HUES64 (cell line): ENCODE measurements around the gene TBXAS1.

ENCODE experiments used
- H3K27ac ChIP-seq: 2 replicates; pipeline ENCODE4 v1.7.0; 2013; ENCODE audit warnings: low read depth, low read length, inconsistent platforms
- H3K27me3 ChIP-seq: 2 replicates; pipeline ENCODE4 v1.6.1; 2013; ENCODE audit warnings: mild to moderate bottlenecking, low read length; ENCODE audit not compliant: insufficient read depth
- H3K36me3 ChIP-seq: 2 replicates; pipeline ENCODE4 v1.6.1; 2013; ENCODE audit warnings: mild to moderate bottlenecking, low read length; ENCODE audit not compliant: insufficient read depth
- H3K4me1 ChIP-seq: 2 replicates; pipeline ENCODE4 v1.6.1; 2013; ENCODE audit warnings: mild to moderate bottlenecking, low read length, moderate library complexity; ENCODE audit not compliant: insufficient read depth
- H3K4me3 ChIP-seq: 2 replicates; pipeline ENCODE4 v1.5.1; 2013; ENCODE audit warnings: mild to moderate bottlenecking, low read length, moderate library complexity
- H3K9ac ChIP-seq: 2 replicates; pipeline ENCODE4 v1.6.1; 2013; ENCODE audit warnings: mild to moderate bottlenecking, low read depth, low read length
- H3K9me3 ChIP-seq: 2 replicates; pipeline ENCODE4 v1.6.1; 2013; ENCODE audit warnings: low read depth, low read length; ENCODE audit not compliant: insufficient read depth
- WGBS: fragments of 150-250, 120-280 bp; methylation state at CpG from one replicate; pipeline ENCODE4 v1.1.7; 2013; ENCODE audit warnings: missing lambda C conversion rate; 5-methylcytosine and 5-hydroxymethylcytosine counted together

TBXAS1 gene

DNA sequence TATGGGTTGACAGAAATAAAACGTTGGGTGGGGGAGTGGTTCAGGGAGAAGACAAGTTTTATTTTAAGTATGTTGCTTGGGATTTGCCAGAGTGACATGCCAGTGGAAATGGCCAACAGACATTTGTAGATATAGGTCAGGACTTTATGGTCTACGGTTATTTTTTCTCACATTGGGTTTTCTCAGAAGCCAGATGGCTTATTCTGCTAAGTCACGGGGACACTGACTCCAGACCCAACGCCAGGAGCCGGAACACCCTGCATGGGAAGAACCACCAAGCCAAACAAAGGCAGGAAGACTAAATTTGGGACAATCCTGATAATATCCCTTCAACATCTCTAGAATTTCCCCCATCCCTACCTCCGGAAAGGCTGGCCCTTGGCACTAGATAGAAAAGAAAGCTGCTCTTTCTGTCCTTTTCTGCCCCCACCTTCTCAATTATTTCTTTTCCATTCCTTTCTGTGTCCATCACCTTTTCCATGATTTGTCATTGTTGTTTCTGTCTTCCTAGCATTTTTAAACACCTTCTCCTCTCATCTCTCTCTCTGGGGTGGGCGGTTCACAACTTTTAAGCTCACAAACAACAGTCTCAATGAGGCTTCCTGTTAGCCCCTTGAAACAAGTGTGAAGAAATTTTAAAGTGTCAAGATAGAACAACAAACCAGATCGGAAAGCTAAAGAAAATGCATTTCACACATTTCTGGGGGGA is 44.7 kb downstream of the TBXAS1 start:
- Histone ChIP-seq H3K27me3 (no peaks in the 10 kb centered on the region), H3K4me3 (no peak overlapping the region), H3K36me3 (no peaks in the 10 kb centered on the region), H3K9me3 (no peaks in the 10 kb centered on the region), H3K9ac (no peak overlapping the region), H3K27ac (no peak overlapping the region), H3K4me1 (no peaks in the 10 kb centered on the region)
- WGBS = 94% methylated on average over 8 of the region's 8 CpGs

DNA sequence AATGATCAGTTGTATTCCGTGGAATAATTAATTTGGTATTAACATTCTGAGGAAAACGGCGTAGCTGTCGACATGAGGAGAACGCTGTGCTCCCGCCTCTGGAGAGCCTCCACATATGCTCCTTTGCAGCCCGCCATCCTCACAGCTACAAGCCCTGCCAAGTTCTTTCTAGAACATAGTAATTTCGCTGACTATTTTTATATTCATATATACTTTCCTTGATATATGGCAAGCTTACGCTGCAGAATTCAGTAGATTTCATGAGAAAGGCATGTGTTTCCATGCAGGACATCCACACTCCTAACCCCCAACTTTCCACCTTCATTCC is 45.2 kb downstream of the TBXAS1 start:
- Histone ChIP-seq H3K4me1 (no peaks in the 10 kb centered on the region), H3K4me3 (no peak overlapping the region), H3K27me3 (no peaks in the 10 kb centered on the region), H3K27ac (no peak overlapping the region), H3K9ac (no peak overlapping the region), H3K9me3 (no peaks in the 10 kb centered on the region), H3K36me3 (no peaks in the 10 kb centered on the region)
- WGBS = 96% methylated on average over 9 of the region's 9 CpGs

DNA sequence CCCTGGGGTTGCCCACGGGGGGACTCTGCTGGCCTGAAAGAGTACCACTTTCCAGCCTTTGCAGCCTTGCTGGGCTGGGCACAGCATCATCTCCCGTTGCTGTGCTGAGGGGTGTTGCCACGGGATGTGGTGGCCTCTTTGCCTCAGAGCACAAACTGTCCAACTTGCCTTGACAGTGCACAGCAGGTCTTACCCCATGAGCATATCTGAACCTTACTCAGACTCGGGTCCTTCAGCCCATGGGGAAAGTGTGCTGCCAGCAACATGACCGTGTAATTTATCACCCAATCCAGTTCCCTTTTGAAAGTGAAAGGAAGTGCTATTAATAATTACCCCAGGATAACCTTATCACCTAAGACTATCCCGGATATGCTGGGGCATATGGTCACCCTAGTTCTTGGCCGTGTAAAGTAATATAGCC is 46.8 kb downstream of the TBXAS1 start:
- no peak overlapping the region for H3K4me3 ChIP-seq
- no peak overlapping the region for H3K27ac ChIP-seq
- H3K4me1 ChIP-seq = no peaks in the 10 kb centered on the region
- H3K27me3 ChIP-seq = no peaks in the 10 kb centered on the region
- 89% methylated on average over 7 of the region's 7 CpGs for WGBS
- no peaks in the 10 kb centered on the region for H3K36me3 ChIP-seq
- no peak overlapping the region for H3K9ac ChIP-seq
- no peaks in the 10 kb centered on the region for H3K9me3 ChIP-seq

DNA sequence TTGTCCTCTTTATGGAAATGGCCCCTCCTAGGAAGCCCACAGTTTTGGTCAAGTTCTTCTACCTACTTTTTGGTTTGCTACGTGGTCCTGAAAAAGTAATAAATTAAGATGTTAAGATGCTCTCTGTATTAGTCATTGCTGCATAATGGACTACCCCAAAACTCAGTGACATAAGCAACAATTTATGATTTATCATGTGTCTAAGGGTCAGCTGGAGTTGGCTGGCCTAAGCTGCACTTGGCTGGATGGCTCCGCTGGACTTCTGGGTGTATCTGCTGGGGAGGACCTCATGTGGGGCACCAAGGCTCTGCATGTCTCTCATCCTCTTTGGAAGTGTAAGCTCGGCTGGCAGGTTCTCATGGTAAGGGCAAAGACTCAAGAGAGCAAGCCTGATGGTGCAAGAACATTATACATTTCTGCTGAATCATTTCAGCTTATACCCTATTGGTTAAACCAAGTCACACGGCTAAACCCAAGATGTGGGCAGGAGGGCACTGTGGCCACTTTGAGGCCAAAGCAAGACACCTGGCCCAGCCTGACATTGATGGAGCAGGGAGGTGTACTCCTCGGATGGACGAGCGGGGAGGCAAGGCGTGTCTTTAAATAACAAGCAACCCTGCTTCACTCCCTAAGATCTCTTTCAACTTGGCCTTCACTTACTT is 47.7 kb downstream of the TBXAS1 start:
- Histone ChIP-seq H3K9ac (no peak overlapping the region), H3K27ac (no peak overlapping the region), H3K4me1 (no peaks in the 10 kb centered on the region), H3K36me3 (no peaks in the 10 kb centered on the region), H3K27me3 (no peaks in the 10 kb centered on the region), H3K4me3 (no peak overlapping the region), H3K9me3 (no peaks in the 10 kb centered on the region)
- 95% methylated on average over 8 of the region's 8 CpGs for WGBS

DNA sequence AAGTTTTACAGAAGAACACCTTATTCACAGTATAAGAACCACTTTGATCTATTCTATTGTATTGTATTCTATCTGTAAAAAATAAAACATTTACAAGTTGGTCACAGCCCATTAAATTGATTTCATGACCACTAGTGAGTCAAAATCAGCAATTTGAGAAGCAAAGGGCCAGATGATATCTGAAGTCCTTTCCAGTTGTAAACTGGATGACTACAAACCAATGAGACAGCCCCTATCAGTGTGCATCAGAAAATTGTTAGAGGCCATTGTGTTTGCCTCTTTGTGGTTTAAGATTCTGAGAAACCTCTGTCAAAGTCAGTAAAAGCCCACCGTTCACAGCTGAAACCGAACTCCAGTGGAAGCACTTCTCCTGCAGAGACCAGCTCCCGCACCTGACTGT is 54.8 kb downstream of the TBXAS1 start:
- Histone ChIP-seq H3K9me3 (no peaks in the 10 kb centered on the region), H3K36me3 (no peaks in the 10 kb centered on the region), H3K27ac (no peak overlapping the region), H3K9ac (no peak overlapping the region), H3K27me3 (no peaks in the 10 kb centered on the region), H3K4me1 (no peaks in the 10 kb centered on the region), H3K4me3 (no peak overlapping the region)
- 93% methylated on average over 3 of the region's 3 CpGs for WGBS

DNA sequence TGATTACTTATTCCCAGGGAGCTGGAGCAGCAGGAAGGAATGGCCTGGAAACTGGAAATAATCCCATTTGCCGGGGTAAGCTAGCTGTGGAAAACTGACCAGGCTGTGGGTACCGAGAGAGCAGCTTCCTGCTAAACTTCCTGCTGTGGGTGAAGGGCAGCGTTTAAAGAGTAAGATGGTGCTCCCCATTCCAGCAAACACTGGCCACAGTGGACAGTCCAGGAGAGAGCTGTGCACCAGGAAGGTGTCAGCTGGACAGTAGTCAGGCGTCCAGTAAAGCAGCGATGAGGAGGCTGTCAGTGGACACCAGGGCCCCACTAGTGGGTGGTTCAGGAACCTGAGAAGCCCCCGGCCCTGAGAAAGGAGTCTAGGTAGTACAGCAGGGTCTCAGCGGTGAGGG is 55.4 kb downstream of the TBXAS1 start:
- 93% methylated on average over 7 of the region's 7 CpGs for WGBS
- H3K4me3 ChIP-seq = no peak overlapping the region

DNA sequence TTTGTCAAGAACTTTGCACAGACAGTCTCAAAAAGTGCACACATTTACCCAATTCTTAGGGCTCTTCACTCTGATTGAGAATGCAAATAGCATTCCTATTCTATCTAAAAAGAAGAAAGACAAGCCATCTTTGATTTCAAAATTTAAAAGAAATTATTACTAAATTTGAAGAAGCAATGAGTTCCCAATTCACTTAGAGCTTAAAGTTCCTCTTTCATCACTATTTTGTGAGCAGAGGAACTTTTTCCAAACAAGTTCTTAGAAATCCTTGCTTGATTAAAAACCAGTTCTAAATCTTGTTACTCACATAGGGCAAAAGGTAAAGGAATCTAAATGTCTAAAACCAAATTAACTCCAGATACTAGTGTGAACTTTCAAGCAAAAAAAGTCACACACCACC is 56.4 kb downstream of the TBXAS1 start:
- H3K4me3 ChIP-seq = no peak overlapping the region
- H3K27ac ChIP-seq = no peak overlapping the region
- H3K9me3 ChIP-seq = no peaks in the 10 kb centered on the region
- H3K36me3 ChIP-seq = no peaks in the 10 kb centered on the region
- H3K4me1 ChIP-seq = no peaks in the 10 kb centered on the region
- H3K9ac ChIP-seq = no peak overlapping the region
- H3K27me3 ChIP-seq = no peaks in the 10 kb centered on the region

More for the DNA sequence above, 55.4 kb downstream of the TBXAS1 start:
- no peak overlapping the region for H3K9ac ChIP-seq
- no peaks in the 10 kb centered on the region for H3K36me3 ChIP-seq
- H3K27me3 ChIP-seq = no peaks in the 10 kb centered on the region
- no peaks in the 10 kb centered on the region for H3K9me3 ChIP-seq
- H3K4me1 ChIP-seq = no peaks in the 10 kb centered on the region
- no peak overlapping the region for H3K27ac ChIP-seq

DNA sequence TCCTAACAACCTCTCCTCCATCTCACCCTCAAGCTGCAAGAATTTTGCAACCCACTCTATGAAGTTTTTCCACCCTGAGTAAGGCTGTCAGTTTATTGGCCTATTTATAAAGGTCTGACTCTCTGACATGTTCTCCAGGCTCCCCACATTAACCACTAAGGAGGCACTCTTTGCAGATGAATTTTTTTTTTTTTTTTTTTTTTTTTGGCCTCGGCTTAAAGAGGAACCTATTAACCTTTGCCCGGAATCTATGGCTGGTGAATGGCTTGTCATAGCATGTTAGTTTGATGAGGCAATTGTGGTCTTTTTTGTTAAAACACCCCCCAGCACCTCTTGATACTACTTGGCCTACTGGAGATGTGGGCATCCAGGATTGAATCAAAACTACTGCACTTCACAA is 57.1 kb downstream of the TBXAS1 start:
- WGBS = no CpG with 5 or more reads among the region's 2 CpGs

DNA sequence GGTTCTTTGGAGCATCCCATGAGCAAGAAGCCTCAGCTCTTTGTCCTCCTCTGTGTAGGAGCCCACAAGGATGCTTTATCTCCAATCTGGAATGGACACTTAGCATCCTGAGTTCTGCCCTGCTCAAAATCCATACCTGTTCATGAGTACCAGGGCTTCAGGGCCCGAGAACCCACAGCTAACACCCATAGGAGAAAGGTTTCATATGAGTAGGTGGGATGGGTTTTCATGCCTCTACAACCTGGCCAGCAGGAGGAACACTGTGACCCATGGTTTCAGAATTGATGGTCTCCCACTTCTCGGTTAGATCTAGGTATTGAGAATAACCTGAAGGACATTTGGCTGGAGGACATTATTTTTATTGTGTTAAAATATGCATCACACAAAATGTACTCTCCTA is 57.8 kb downstream of the TBXAS1 start:
- Histone ChIP-seq H3K4me1 (no peaks in the 10 kb centered on the region), H3K9me3 (no peaks in the 10 kb centered on the region), H3K36me3 (no peaks in the 10 kb centered on the region), H3K4me3 (no peak overlapping the region), H3K9ac (no peak overlapping the region), H3K27me3 (no peaks in the 10 kb centered on the region), H3K27ac (no peak overlapping the region)
- 83% methylated on average over 2 of the region's 2 CpGs for WGBS

More for the DNA sequence above, 57.1 kb downstream of the TBXAS1 start:
- no peaks in the 10 kb centered on the region for H3K36me3 ChIP-seq
- H3K9me3 ChIP-seq = no peaks in the 10 kb centered on the region
- H3K4me3 ChIP-seq = no peak overlapping the region
- no peak overlapping the region for H3K27ac ChIP-seq
- no peaks in the 10 kb centered on the region for H3K4me1 ChIP-seq
- H3K9ac ChIP-seq = no peak overlapping the region
- H3K27me3 ChIP-seq = no peaks in the 10 kb centered on the region

DNA sequence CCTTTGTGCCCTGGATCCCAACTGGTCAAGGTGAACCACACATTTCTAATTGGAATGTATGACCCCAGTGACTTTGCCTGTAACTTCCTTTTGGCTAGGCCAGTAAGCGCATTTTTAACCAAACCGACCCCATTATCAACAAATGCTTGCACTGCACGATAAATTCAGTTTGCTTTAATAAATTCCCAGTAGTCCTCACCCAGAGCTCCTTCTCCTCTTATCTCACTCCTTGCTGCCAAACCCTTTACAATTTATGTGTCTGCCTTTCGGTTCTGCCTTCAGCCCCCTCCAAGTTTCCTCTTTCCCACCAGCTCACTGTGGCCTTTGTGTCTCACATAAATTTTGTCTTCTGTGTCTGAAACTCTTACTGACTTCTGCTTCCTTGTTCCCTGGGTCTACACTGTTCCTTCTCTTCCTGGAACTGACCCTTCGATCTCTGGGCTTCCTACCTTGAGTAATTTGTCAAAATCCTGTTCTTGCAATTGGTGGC is 59.0 kb downstream of the TBXAS1 start:
- WGBS = 94% methylated on average over 5 of the region's 5 CpGs
- no peak overlapping the region for H3K27ac ChIP-seq
- no peaks in the 10 kb centered on the region for H3K4me1 ChIP-seq
- no peaks in the 10 kb centered on the region for H3K9me3 ChIP-seq
- no peaks in the 10 kb centered on the region for H3K36me3 ChIP-seq
- H3K4me3 ChIP-seq = no peak overlapping the region
- no peak overlapping the region for H3K9ac ChIP-seq
- H3K27me3 ChIP-seq = no peaks in the 10 kb centered on the region

DNA sequence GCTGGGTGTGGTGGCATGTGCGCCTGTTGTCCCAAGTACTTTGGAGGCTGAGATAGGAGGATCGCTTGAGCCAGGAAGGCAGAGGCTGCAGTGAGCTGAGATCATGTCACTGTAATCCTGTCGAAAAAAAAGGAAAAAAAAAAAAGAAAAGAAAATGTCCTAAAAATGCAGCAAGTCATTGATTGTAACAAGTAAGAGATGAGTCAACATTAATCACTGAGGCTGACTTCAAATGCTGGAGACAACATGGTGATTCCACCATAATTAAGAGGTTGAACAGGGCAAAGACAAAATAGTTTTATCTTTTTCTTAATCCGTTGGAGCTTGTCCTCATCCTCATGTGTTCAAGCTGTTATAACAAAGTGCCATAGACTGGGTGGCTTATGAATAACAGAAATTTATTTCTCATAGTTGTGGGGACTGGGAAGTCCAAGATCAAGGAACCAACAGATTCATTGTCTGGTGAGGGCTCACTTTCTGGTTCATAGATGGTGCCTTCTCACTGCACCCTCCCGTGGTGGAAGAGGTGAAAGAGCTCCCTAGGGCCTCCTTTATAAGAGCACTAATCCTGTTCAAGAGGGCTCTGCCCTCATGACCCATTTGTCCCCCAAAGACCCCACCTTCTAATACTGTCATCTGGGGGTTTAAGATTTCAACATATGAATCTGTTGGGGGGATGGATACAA is 60.3 kb downstream of the TBXAS1 start:
- no peaks in the 10 kb centered on the region for H3K4me1 ChIP-seq
- H3K27ac ChIP-seq = no peak overlapping the region
- H3K9ac ChIP-seq = no peak overlapping the region
- WGBS = 90% methylated on average over 5 of the region's 5 CpGs
- no peaks in the 10 kb centered on the region for H3K9me3 ChIP-seq
- no peaks in the 10 kb centered on the region for H3K36me3 ChIP-seq
- no peak overlapping the region for H3K4me3 ChIP-seq
- H3K27me3 ChIP-seq = no peaks in the 10 kb centered on the region
